ENCODE data around the gene FUBP3. TPM values are rescaled to one million over a fixed set of nuclear protein-coding genes. Genes with fewer than 3 reads are reported as not detected.
"Not testable (repeated sequence)": the region's sequence is repeated elsewhere in the genome, so short reads cannot be mapped to it uniquely, and the experiment has no call there.

FUBP3 gene
- total RNA-seq, 4 donors from 2014 or later = 20.7 to 41.1 (median 36.9) TPM

DNA sequence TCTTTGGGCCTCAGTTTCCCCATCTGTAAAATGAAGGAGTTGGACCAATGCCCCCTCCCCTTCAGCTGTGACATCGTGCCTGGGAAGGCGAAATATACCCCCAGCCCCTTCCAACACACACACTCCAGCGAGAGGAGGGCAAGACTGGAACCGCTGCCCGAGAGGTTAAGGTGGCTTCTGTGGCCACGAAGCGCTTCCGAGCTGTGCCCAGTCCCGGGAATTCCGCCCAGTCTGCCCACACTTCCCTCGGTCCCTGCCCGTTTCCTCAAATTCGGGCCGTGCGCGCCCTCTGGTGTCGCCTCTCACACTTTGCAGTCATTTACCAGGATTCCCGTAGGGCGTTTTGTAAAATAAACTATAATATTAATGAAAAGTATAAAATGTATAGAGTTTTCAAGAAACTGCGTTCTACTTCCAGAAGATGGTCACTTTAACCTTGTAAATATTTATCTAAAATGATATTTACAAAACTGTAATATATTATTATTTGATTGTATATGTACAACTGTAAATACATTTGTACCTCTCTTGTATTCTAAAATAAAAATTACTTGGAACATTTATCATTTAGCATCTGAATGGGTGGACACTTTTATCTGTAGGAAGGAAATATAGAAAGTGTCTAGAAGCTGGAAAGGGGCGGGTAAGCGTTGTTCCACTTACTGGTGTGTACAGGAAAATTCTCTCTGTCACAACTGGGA lies 103.2 kb downstream of the FUBP3 start:
- 4 to 13% methylated on average over 5 to 22 of the region's 22 CpGs for WGBS, 2 donors (ENCODE audit: low coverage in 1 of 2)
- Histone ChIP-seq H3K27me3 (peaks cover 20% of the 10 kb centered on the region), H3K36me3 (no peaks in the 10 kb centered on the region), H3K4me3 (peak overlapping the region in 3 of 4 donors; percentile 41 to 64 (median 53)), H3K27ac (peak overlapping the region in 1 of 4 donors; percentile 51), H3K9me3 (no peaks in the 10 kb centered on the region), H3K4me1 (peaks cover 11 to 16% (median 15%) of the 10 kb centered on the region in 4 donors)
- TF ChIP-seq, protein P1, sequence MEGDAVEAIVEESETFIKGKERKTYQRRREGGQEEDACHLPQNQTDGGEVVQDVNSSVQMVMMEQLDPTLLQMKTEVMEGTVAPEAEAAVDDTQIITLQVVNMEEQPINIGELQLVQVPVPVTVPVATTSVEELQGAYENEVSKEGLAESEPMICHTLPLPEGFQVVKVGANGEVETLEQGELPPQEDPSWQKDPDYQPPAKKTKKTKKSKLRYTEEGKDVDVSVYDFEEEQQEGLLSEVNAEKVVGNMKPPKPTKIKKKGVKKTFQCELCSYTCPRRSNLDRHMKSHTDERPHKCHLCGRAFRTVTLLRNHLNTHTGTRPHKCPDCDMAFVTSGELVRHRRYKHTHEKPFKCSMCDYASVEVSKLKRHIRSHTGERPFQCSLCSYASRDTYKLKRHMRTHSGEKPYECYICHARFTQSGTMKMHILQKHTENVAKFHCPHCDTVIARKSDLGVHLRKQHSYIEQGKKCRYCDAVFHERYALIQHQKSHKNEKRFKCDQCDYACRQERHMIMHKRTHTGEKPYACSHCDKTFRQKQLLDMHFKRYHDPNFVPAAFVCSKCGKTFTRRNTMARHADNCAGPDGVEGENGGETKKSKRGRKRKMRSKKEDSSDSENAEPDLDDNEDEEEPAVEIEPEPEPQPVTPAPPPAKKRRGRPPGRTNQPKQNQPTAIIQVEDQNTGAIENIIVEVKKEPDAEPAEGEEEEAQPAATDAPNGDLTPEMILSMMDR (IDR thresholded peaks at IDR 0.05) = peak; percentile 76 to 90 (median 83)
- TF ChIP-seq POLR2AphosphoS5 (IDR thresholded peaks at IDR 0.05) = no peak
- peak; percentile 86 for DNase-seq
- intact Hi-C loops (cut with DNase I; ENCODE audit: low total_unique reads) (loop anchor here (2.0 kb wide), 1 partner anchor 222 kb away; no protein-coding TSS in a partner anchor), in situ Hi-C loops (cut with MboI; ENCODE audit: low pct_ligation_motif_present in 1 of 4, low pct_unique_long_range_greater_than_20kb in 1 of 4, low sequenced_read_pairs in 3 of 4) (loop anchor here in 2 of 4 donors (5.0 to 10.0 kb wide), 2 partner anchors 225 to 228 kb away; no protein-coding TSS in a partner anchor)

DNA sequence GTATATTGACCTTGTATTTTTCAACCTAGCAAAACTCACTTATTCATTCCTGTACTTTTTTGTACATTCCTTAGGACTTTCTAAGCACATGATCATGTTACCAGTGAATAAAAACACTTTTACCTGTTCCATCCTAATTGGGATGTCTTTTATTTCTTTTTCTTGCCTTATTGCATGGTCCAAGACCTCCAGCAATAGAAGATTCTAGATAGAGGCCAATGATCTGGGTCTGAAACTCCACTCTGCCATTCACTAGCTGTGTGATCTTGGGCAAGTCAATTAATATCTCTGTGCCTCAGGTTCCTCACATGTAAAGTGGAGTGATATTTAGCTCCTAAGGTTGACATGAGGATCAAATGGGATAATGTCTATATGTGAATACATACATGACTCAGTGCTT lies 105.7 kb downstream of the FUBP3 start:
- H3K27ac ChIP-seq = no peak overlapping the region
- peaks cover 12% of the 10 kb centered on the region for H3K27me3 ChIP-seq
- no peak overlapping the region for H3K4me3 ChIP-seq
- H3K9me3 ChIP-seq = no peaks in the 10 kb centered on the region
- intact Hi-C loops (cut with DNase I; ENCODE audit: low total_unique reads) = no loop called here
- no peak for TF ChIP-seq EP300 (IDR thresholded peaks at IDR 0.05; ENCODE audit: low read depth)
- no peak for TF ChIP-seq POLR2A (IDR thresholded peaks at IDR 0.05)
- no peak for TF ChIP-seq POLR2AphosphoS5 (IDR thresholded peaks at IDR 0.05)
- TF ChIP-seq, protein P1 (IDR thresholded peaks at IDR 0.05) = no peak
- DNase-seq = no peak
- H3K36me3 ChIP-seq = no peaks in the 10 kb centered on the region
- H3K4me1 ChIP-seq = peaks cover 11 to 21% (median 20%) of the 10 kb centered on the region in 4 donors
- in situ Hi-C loops (cut with MboI; ENCODE audit: low pct_ligation_motif_present in 1 of 4, low pct_unique_long_range_greater_than_20kb in 1 of 4, low sequenced_read_pairs in 3 of 4) = loop anchor here in 1 of 4 donors (10.0 kb wide), 1 partner anchor 230 kb away; no protein-coding TSS in a partner anchor

DNA sequence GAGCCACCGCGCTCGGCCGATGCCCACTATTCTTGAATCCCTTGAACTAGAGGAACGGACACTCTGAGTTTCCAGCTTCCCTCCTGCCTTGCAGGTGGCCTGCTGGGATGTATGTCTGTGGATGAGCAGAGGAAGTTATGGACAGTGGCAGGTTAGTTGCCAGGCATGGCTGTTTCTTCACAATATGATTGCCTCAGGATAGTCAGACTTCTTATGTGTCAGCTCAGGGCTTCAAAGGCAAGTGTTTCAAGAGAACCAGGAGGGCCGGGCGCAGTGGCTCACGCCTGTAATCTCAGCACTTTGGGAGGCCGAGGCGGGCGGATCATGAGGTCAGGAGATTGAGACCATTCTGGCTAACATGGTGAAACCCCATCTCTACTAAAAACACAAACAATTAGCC lies 106.6 kb downstream of the FUBP3 start:
- WGBS, 2 donors (ENCODE audit: low coverage in 1 of 2) = 94% methylated on average over 11 of the region's 11 CpGs; no CpG with 5 or more reads in 1 of the 2 donors
- H3K4me3 ChIP-seq; H3K27me3 ChIP-seq; DNase-seq; H3K9me3 ChIP-seq; H3K36me3 ChIP-seq; intact Hi-C loops (cut with DNase I; ENCODE audit: low total_unique reads); H3K27ac ChIP-seq: not testable (repeated sequence)
- peaks cover 7 to 22% (median 18%) of the 10 kb centered on the region in 4 donors for H3K4me1 ChIP-seq
- in situ Hi-C loops (cut with MboI; ENCODE audit: low pct_ligation_motif_present in 1 of 4, low pct_unique_long_range_greater_than_20kb in 1 of 4, low sequenced_read_pairs in 3 of 4) = loop anchor here in 1 of 4 donors (10.0 kb wide), 1 partner anchor 231 kb away; no protein-coding TSS in a partner anchor

DNA sequence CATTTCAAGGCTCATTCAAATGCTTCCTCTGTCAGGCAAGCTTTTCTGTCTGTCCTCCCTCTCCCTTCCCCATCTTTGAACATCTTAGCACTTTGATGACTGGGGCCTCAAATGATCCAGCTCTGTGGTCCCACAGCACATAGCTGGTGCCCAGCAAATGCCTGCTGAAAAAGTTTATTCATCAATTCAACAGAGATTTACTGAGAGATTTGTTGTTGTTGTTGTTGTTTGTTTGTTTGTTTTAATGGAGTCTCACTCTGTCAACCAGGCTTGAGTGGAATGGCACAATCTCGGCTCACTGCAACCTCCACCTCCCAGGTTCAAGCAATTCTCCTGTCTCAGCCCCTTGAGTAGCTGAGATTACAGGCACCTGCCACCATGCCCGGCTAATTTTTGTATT lies 108.2 kb downstream of the FUBP3 start:
- H3K4me3 ChIP-seq = no peak overlapping the region
- no peak for DNase-seq
- H3K27me3 ChIP-seq = no peaks in the 10 kb centered on the region
- H3K9me3 ChIP-seq = no peaks in the 10 kb centered on the region
- intact Hi-C loops (cut with DNase I; ENCODE audit: low total_unique reads) (no loop called here), in situ Hi-C loops (cut with MboI; ENCODE audit: low pct_ligation_motif_present in 1 of 4, low pct_unique_long_range_greater_than_20kb in 1 of 4, low sequenced_read_pairs in 3 of 4) (loop anchor here in 1 of 4 donors (10.0 kb wide), 1 partner anchor 233 kb away; no protein-coding TSS in a partner anchor)
- WGBS, 2 donors (ENCODE audit: low coverage in 1 of 2) = 80 to 84% methylated on average over 2 of the region's 2 CpGs
- H3K4me1 ChIP-seq = peaks cover 0 to 10% (median 7%) of the 10 kb centered on the region in 4 donors
- TF ChIP-seq, protein P1 (IDR thresholded peaks at IDR 0.05) = no peak
- TF ChIP-seq POLR2AphosphoS5 (IDR thresholded peaks at IDR 0.05) (no peak), POLR2A (IDR thresholded peaks at IDR 0.05) (no peak), EP300 (IDR thresholded peaks at IDR 0.05; ENCODE audit: low read depth) (no peak)
- no peaks in the 10 kb centered on the region for H3K36me3 ChIP-seq
- no peak overlapping the region for H3K27ac ChIP-seq

Small RNA genes within 50 kb of the gene (small RNA-seq; reads per million reads assigned to genes)
- gene MIR6856 = 0 reads per million in 4 donors

Other genes starting within 250 kb of the FUBP3 start
- 100 to 1,000 TPM in 3 of 4 donors, 10 to 100 TPM in 1; 57.9 to 345 (median 266) TPM for gene ASS1, start 134.6 kb upstream of the FUBP3 start, total RNA-seq
- gene PRDM12, start 85.0 kb downstream of the FUBP3 start, total RNA-seq = not detected
- 10 to 100 TPM in 3 of 4 donors, 1 to 10 TPM in 1; 2.2 to 17.1 (median 15.8) TPM for gene EXOSC2, start 114.2 kb downstream of the FUBP3 start, total RNA-seq